HEK293T (cell line): ENCODE data around the gene SH2B2.

Source experiments
- CTCF ChIA-PET: fragments of 350-600 bp; formaldehyde crosslinking; extraction: SDS; loops from one replicate; lab custom pipeline; 2021; ENCODE audit warnings: antibody characterized with exemption, inconsistent platforms; lab: Yijun Ruan, JAX
- POLR2A ChIA-PET: fragments of 350-600 bp; formaldehyde crosslinking; extraction: SDS; loops from one replicate; lab custom pipeline; 2020; ENCODE audit warnings: antibody characterized with exemption, inconsistent platforms; lab: Yijun Ruan, JAX
- DNase-seq: peaks from one replicate; pipeline ENCODE4 v3.0.0; 2012; ENCODE audit warnings: mixed read lengths; ENCODE audit errors: extremely low spot score
- ARNT ChIP-seq: fragments of 450-650 bp; IDR thresholded peaks from 2 replicates; pipeline ENCODE4 v1.6.1; 2017; ENCODE audit warnings: mild to moderate bottlenecking
- BHLHE40 ChIP-seq: fragments of 450-650 bp; IDR thresholded peaks from 2 replicates; pipeline ENCODE4 v1.6.1; 2016; ENCODE audit warnings: mild to moderate bottlenecking, moderate library complexity, borderline replicate concordance
- CTBP1 ChIP-seq: fragments of 450-650 bp; IDR thresholded peaks from 2 replicates; pipeline ENCODE4 v1.6.1; 2016; ENCODE audit warnings: borderline replicate concordance
- ELF4 ChIP-seq: fragments of 450-650 bp; IDR thresholded peaks from 2 replicates; pipeline ENCODE4 v1.6.1; 2017; ENCODE audit warnings: antibody characterized with exemption
- FOXA1 ChIP-seq: fragments of 450-650 bp; IDR thresholded peaks from 2 replicates; pipeline ENCODE4 v1.6.1; 2016; ENCODE audit warnings: mild to moderate bottlenecking
- FOXK2 ChIP-seq: fragments of 450-650 bp; IDR thresholded peaks from 2 replicates; pipeline ENCODE4 v1.6.1; 2016; ENCODE audit warnings: mild to moderate bottlenecking
- FOXM1 ChIP-seq: fragments of 450-650 bp; IDR thresholded peaks from 2 replicates; pipeline ENCODE4 v1.6.1; 2017; ENCODE audit warnings: mild to moderate bottlenecking, borderline replicate concordance
- HDGF ChIP-seq: fragments of 450-650 bp; IDR thresholded peaks from 2 replicates; pipeline ENCODE4 v1.6.1; 2017; ENCODE audit warnings: antibody characterized with exemption, borderline replicate concordance
- L3MBTL2 ChIP-seq: fragments of 450-650 bp; conservative IDR thresholded peaks from 2 replicates; pipeline ENCODE4 v1.6.1; 2016; ENCODE audit warnings: mild to moderate bottlenecking
- LEF1 ChIP-seq: fragments of 450-650 bp; IDR thresholded peaks from 2 replicates; pipeline ENCODE4 v1.6.1; 2017; ENCODE audit warnings: mild to moderate bottlenecking, borderline replicate concordance
- NFRKB ChIP-seq: fragments of 450-650 bp; IDR thresholded peaks from 2 replicates; pipeline ENCODE4 v1.6.1; 2016; ENCODE audit warnings: mild to moderate bottlenecking, moderate library complexity
- SP1 ChIP-seq: fragments of 450-650 bp; IDR thresholded peaks from 2 replicates; pipeline ENCODE4 v1.6.1; 2017
- SUZ12 ChIP-seq: fragments of 450-650 bp; IDR thresholded peaks from 2 replicates; pipeline ENCODE4 v1.6.1; 2016; ENCODE audit warnings: mild to moderate bottlenecking
- TARDBP ChIP-seq: fragments of 450-650 bp; IDR thresholded peaks from 2 replicates; pipeline ENCODE4 v1.6.1; 2016
- ZNF384 ChIP-seq: fragments of 450-650 bp; IDR thresholded peaks from 2 replicates; pipeline ENCODE4 v1.6.1; 2016
- TF ChIP-seq, protein P1 (sequence below): fragments of 450-650 bp; IDR thresholded peaks from 2 replicates; pipeline ENCODE4 v1.6.1; 2016

The SH2B2 gene

DNA sequence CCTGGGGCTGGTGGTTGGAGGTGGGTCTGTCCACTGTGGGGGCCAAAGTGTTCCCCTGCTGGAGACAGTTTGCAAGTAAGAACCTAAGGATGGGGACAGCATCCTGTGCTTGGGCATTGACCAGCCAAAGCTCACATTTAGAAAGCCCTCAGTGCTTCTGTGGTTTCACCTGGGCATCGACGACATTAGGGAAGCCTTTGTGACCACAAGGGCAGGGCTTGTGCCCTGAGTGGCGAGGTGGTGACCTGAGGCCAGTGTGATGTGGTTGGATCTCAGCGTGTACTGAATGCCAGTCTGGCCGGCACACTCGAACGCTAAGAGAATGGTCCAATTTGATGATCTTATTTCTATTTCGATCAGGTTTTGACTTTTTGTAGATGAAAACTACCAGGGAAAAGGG is 32.1 kb upstream of the SH2B2 start:
- DNase-seq, result no peak
- ChIA-PET CTCF (no interaction called here), POLR2A (no interaction called here)
- TF ChIP-seq ZNF384 (no peak), SUZ12 (no peak), FOXA1 (no peak), LEF1 (no peak), FOXK2 (no peak), ELF4 (no peak), TARDBP (no peak)

DNA sequence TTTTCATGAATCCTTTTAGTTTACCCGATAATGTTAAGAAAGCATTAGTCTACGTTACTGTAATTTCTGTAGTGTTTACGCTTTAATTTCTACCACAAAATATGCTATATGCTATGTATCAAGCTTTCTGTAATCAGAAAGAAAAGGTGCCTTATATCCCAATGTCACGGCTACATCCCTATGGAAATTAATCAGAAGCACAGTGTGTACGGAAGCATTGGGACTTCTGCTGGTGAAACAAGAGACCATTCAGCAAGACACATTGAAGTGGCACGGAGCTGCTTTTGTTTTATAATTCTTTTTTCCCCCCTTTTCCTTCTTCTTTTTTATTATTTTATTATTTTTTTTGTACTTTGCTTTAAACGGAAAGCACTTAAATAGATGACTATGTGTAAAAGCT is 31.2 kb upstream of the SH2B2 start:
- DNase-seq, result no peak
- POLR2A ChIA-PET, result no interaction called here
- TF ChIP-seq LEF1, result no peak
- TF ChIP-seq TARDBP, result no peak
- TF ChIP-seq ZNF384, result no peak
- no peak for TF ChIP-seq SUZ12
- no peak for TF ChIP-seq NFRKB
- no peak for TF ChIP-seq SP1
- TF ChIP-seq ARNT, result no peak
- no peak for TF ChIP-seq BHLHE40
- TF ChIP-seq CTBP1, result no peak
- TF ChIP-seq FOXK2, result no peak
- TF ChIP-seq HDGF, result no peak
- CTCF ChIA-PET, result no interaction called here

DNA sequence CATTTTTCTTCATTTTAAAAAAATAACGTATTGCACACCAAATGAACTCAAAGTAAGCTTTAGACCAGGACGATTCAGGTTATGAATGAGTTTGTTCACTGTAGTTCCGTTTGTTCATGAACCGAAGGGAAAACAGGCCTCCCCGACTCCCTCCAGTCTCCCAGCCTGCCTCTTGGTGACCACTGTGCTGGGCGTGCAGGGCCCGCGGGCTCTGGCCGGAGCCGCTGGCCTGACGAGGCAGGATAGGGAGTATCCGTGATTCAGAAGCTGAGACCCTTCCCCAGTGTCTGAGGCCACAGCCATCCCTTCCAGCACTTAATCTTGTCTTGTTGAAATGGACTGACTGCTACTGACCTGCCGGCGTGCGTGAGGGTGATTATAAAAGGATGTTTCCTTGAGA is 30.8 kb upstream of the SH2B2 start:
- POLR2A ChIA-PET, result no interaction called here
- CTCF ChIA-PET, result no interaction called here
- DNase-seq, result no peak
- TF ChIP-seq FOXK2, result no peak
- TF ChIP-seq L3MBTL2, result no peak
- TF ChIP-seq ZNF384, result no peak
- TF ChIP-seq FOXM1, result no peak
- no peak for TF ChIP-seq CTBP1
- TF ChIP-seq ELF4, result no peak
- no peak for TF ChIP-seq SUZ12
- TF ChIP-seq LEF1, result no peak
- TF ChIP-seq TARDBP, result no peak
- TF ChIP-seq ARNT, result no peak
- no peak for TF ChIP-seq NFRKB
- TF ChIP-seq SP1, result no peak
- TF ChIP-seq HDGF, result no peak
- no peak for TF ChIP-seq BHLHE40
- TF ChIP-seq, protein P1, sequence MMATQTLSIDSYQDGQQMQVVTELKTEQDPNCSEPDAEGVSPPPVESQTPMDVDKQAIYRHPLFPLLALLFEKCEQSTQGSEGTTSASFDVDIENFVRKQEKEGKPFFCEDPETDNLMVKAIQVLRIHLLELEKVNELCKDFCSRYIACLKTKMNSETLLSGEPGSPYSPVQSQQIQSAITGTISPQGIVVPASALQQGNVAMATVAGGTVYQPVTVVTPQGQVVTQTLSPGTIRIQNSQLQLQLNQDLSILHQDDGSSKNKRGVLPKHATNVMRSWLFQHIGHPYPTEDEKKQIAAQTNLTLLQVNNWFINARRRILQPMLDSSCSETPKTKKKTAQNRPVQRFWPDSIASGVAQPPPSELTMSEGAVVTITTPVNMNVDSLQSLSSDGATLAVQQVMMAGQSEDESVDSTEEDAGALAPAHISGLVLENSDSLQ, result no peak
- no peak for TF ChIP-seq FOXA1

DNA sequence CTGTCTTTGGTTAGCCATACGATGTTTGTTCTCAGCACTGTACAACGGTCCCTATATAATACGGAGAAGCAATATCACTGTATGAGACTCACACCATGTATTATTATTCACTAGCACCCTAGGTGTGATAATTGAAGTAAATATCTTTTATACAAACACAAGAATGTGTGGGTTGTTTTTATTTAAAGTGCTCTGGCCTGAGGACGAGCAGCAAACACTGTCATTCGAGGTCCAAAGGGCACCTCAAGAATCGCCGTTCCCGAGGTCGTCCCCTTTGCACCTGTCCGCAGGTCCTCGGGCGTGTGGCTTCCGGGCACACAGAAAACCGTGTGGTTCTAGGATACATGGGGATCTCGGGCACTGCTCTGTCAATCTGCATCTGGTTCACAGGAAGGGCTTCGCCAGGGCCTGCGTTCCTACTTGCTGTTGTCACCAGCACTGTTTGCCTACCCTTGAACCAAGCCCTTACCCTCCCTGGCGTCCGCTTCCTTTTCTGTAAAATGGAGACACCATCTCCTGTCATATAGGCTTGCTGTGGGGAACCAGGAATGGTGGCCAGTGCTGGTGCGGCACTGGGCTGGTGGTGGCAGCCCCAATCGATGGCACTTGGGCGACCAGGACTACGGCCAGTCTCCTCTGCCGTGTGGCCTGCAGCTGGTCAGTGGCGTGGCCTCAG is 28.5 kb upstream of the SH2B2 start:
- no peak for DNase-seq
- ChIA-PET CTCF (no interaction called here), POLR2A (no interaction called here)
- TF ChIP-seq SUZ12 (no peak), ZNF384 (no peak), CTBP1 (no peak)

DNA sequence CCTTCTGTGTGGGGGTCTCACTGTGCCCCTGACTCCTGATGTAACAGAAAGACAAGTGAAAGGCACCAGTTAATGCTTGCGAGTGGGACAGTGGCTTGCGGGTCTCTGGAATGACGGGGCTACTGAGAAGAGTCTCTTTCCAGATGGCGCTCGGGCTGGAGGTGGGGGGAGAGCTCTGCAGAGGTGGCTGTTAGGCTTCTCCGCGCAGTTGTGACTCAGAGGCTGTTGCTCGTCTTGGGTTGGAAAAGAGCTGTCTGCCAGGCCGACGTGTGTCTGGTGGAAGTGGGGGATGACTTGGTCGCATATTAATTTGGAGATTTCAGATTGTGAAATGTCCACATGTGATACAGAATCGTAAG is 27.9 kb upstream of the SH2B2 start:
- no peak for DNase-seq
- POLR2A ChIA-PET, result no interaction called here
- CTCF ChIA-PET, result no interaction called here
- no peak for TF ChIP-seq ARNT
- no peak for TF ChIP-seq TARDBP
- TF ChIP-seq LEF1, result no peak
- no peak for TF ChIP-seq BHLHE40
- no peak for TF ChIP-seq CTBP1
- no peak for TF ChIP-seq ZNF384
- TF ChIP-seq, protein P1, result no peak
- TF ChIP-seq FOXK2, result no peak
- no peak for TF ChIP-seq SUZ12
- no peak for TF ChIP-seq ELF4
- no peak for TF ChIP-seq SP1
- TF ChIP-seq NFRKB, result no peak
- TF ChIP-seq HDGF, result no peak
- TF ChIP-seq L3MBTL2, result no peak
- TF ChIP-seq FOXM1, result no peak
- no peak for TF ChIP-seq FOXA1

DNA sequence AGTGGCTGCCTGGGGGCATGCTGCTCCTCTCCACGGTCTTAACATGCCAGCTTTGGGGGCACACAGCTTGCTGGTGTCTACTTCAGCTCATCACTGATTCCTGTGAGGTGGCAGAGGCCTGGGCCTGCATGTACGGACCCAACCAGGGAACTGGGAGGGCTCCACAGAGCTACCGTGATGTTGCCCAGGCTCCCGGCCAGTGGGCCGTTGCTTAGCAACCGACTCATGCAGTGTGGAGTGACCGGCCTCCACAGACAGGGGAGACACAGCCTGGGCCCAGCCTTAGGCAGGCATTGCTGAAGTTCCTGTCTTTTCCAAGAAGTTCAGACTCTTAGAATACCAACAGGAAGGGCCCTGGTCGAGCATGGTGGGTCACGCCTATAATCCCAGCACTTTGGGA is 25.8 kb upstream of the SH2B2 start:
- TF ChIP-seq, protein P1, result no peak
- TF ChIP-seq TARDBP (no peak), CTBP1 (no peak), FOXK2 (no peak), FOXM1 (no peak), ELF4 (no peak), SP1 (no peak), SUZ12 (no peak)
- POLR2A ChIA-PET, result no interaction called here
- DNase-seq, result no peak
- CTCF ChIA-PET, result no interaction called here

DNA sequence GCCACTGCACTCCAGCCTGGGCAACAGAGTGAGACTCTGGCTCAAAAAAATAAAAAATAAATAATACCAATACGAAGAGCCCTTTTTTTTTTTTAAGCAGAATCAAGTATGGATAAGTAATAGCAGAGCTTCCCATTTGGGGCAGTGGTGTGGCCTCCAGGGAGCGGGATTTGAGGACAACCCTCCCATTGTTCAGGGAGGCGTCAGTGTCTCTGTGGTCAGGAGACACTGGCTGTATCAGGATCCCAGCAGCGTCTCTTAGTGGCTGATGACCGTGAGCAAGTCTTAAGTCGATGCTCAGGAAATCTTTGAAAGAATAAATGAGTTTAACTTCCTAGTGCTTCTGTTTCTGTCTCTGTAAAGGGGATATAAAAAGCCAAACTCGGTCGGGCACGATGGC is 25.2 kb upstream of the SH2B2 start:
- DNase-seq, result no peak
- POLR2A ChIA-PET, result no interaction called here
- CTCF ChIA-PET, result no interaction called here
- TF ChIP-seq TARDBP, result no peak
- TF ChIP-seq SP1, result no peak
- TF ChIP-seq FOXA1, result no peak
- TF ChIP-seq, protein P1, result no peak
